WTC11 (cell line): ENCODE data around the gene VSX2. TPM values are rescaled to one million over a fixed set of nuclear protein-coding genes. Genes with fewer than 3 reads are reported as not detected.
A peak's percentile ranks its signal among the peaks of the same experiment; 100 is the strongest.

Source experiments
- ATAC-seq: fragments of 200-7000 bp; cut with Tn5 transposase; 2 replicates; pipeline ENCODE4 v1.10.0; 2021; ENCODE audit warnings: mild to moderate bottlenecking, moderate library complexity
- CTCF ChIA-PET: fragments of 300-600 bp; sonication (Branson Sonifier 250); formaldehyde crosslinking; loops from one replicate; lab custom pipeline; 2021; ENCODE audit warnings: antibody characterized with exemption; lab: Charles Lee
- POLR2A ChIA-PET: fragments of 350-600 bp; sonication (Branson Sonifier 250); formaldehyde crosslinking; loops from one replicate; lab custom pipeline; 2021; ENCODE audit warnings: antibody characterized with exemption; lab: Charles Lee
- DNase-seq: peaks from one replicate; pipeline ENCODE4 v3.0.0; 2021; ENCODE audit warnings: low spot score
- H3K27ac Mint-ChIP-seq: 2 replicates; pipeline ENCODE4 v1.8.0; 2021; ENCODE audit warnings: mixed read lengths
- H3K27me3 Mint-ChIP-seq: 2 replicates; pipeline ENCODE4 v1.8.0; 2021; ENCODE audit warnings: low read depth, mild to moderate bottlenecking, moderate library complexity, mixed read lengths
- H3K36me3 Mint-ChIP-seq: 2 replicates; pipeline ENCODE4 v1.8.0; 2021; ENCODE audit warnings: mixed read lengths
- H3K4me1 Mint-ChIP-seq: 2 replicates; pipeline ENCODE4 v1.8.0; 2022; ENCODE audit warnings: mixed read lengths
- H3K4me3 Mint-ChIP-seq: 2 replicates; pipeline ENCODE4 v1.8.0; 2021; ENCODE audit warnings: mild to moderate bottlenecking, moderate library complexity, mixed read lengths
- H3K9me3 Mint-ChIP-seq: 2 replicates; pipeline ENCODE4 v1.8.0; 2021; ENCODE audit warnings: mixed read lengths
- AR ChIP-seq: fragments of 250-450 bp; sonication (Bioruptor Pico); IDR thresholded peaks from 2 replicates; pipeline ENCODE4 v1.9.0; 2021; ENCODE audit warnings: mild to moderate bottlenecking
- CDX4 ChIP-seq: fragments of 250-450 bp; sonication (Bioruptor Pico); IDR thresholded peaks from 2 replicates; pipeline ENCODE4 v1.9.0; 2021; ENCODE audit warnings: moderate library complexity, mild to moderate bottlenecking, inconsistent platforms, borderline replicate concordance
- CREB1 ChIP-seq: sonication (generic); formaldehyde crosslinking; IDR thresholded peaks from 2 replicates; pipeline ENCODE4 v1.8.0; 2023; ENCODE audit warnings: mild to moderate bottlenecking, missing genetic modification reagents
- E2F1 ChIP-seq: sonication (generic); formaldehyde crosslinking; IDR thresholded peaks from 2 replicates; pipeline ENCODE4 v1.8.0; 2022; ENCODE audit warnings: mild to moderate bottlenecking, missing genetic modification reagents
- FOXJ3 ChIP-seq: sonication (generic); formaldehyde crosslinking; IDR thresholded peaks from 2 replicates; pipeline ENCODE4 v1.9.0; 2021; ENCODE audit warnings: missing genetic modification reagents, mild to moderate bottlenecking, borderline replicate concordance
- GRHL2 ChIP-seq: fragments of 250-450 bp; sonication (Bioruptor Pico); IDR thresholded peaks from 2 replicates; pipeline ENCODE4 v1.8.0; 2022; ENCODE audit warnings: mild to moderate bottlenecking, moderate library complexity; ENCODE audit not compliant: insufficient replicate concordance, severe bottlenecking
- HMGA2 ChIP-seq: fragments of 250-450 bp; sonication (Bioruptor Pico); IDR thresholded peaks from 2 replicates; pipeline ENCODE4 v1.4.0; 2021; ENCODE audit warnings: mild to moderate bottlenecking, moderate library complexity
- JAZF1 ChIP-seq: fragments of 250-450 bp; sonication (Bioruptor Pico); IDR thresholded peaks from 2 replicates; pipeline ENCODE4 v1.9.0; 2021; ENCODE audit warnings: moderate library complexity, mild to moderate bottlenecking, inconsistent platforms
- MLX ChIP-seq: sonication (generic); formaldehyde crosslinking; IDR thresholded peaks from 2 replicates; pipeline ENCODE4 v1.8.1; 2023; ENCODE audit warnings: mild to moderate bottlenecking, missing genetic modification reagents, moderate library complexity
- MYBL2 ChIP-seq: sonication (generic); formaldehyde crosslinking; IDR thresholded peaks from 2 replicates; pipeline ENCODE4 v1.8.1; 2023; ENCODE audit warnings: mild to moderate bottlenecking, moderate library complexity, missing genetic modification reagents
- NFATC4 ChIP-seq: fragments of 250-450 bp; sonication (Bioruptor Pico); IDR thresholded peaks from 2 replicates; pipeline ENCODE4 v1.9.0; 2021; ENCODE audit warnings: mild to moderate bottlenecking
- NR2C2 ChIP-seq: sonication (generic); formaldehyde crosslinking; IDR thresholded peaks from 2 replicates; pipeline ENCODE4 v1.8.0; 2022; ENCODE audit warnings: mild to moderate bottlenecking, missing genetic modification reagents
- TCF7 ChIP-seq: sonication (generic); formaldehyde crosslinking; IDR thresholded peaks from 2 replicates; pipeline ENCODE4 v1.8.0; 2022; ENCODE audit warnings: mild to moderate bottlenecking, low read depth, missing genetic modification reagents, moderate library complexity
- TEAD4 ChIP-seq: sonication (generic); formaldehyde crosslinking; IDR thresholded peaks from 2 replicates; pipeline ENCODE4 v1.8.0; 2022; ENCODE audit warnings: mild to moderate bottlenecking, missing genetic modification reagents
- ZNF121 ChIP-seq: sonication (generic); formaldehyde crosslinking; IDR thresholded peaks from 2 replicates; pipeline ENCODE4 v1.8.0; 2023; ENCODE audit warnings: missing genetic modification reagents
- ZNF138 ChIP-seq: sonication (generic); formaldehyde crosslinking; conservative IDR thresholded peaks from 2 replicates; pipeline ENCODE4 v1.8.1; 2022; ENCODE audit warnings: mild to moderate bottlenecking, moderate library complexity, missing genetic modification reagents
- ZNF219 ChIP-seq: sonication (generic); formaldehyde crosslinking; IDR thresholded peaks from 2 replicates; pipeline ENCODE4 v1.8.0; 2023; ENCODE audit warnings: missing genetic modification reagents, mild to moderate bottlenecking, borderline replicate concordance
- ZNF396 ChIP-seq: fragments of 250-450 bp; sonication (Bioruptor Pico); IDR thresholded peaks from 2 replicates; pipeline ENCODE4 v1.8.0; 2021; ENCODE audit warnings: mild to moderate bottlenecking, moderate library complexity, borderline replicate concordance
- ZNF416 ChIP-seq: fragments of 250-450 bp; sonication (Bioruptor Pico); IDR thresholded peaks from 2 replicates; pipeline ENCODE4 v1.9.0; 2021; ENCODE audit warnings: mild to moderate bottlenecking, inconsistent platforms
- ZNF423 ChIP-seq: fragments of 250-450 bp; sonication (Bioruptor Pico); IDR thresholded peaks from 2 replicates; pipeline ENCODE4 v2.1.2; 2022; ENCODE audit warnings: mild to moderate bottlenecking, moderate library complexity
- ZNF671 ChIP-seq: fragments of 250-450 bp; sonication (Bioruptor Pico); IDR thresholded peaks from 2 replicates; pipeline ENCODE4 v1.8.0; 2021; ENCODE audit warnings: mild to moderate bottlenecking
- total RNA-seq: library from RNA; stranded (reverse); gene quantifications from 3 replicates; pipeline ENCODE4 v1.2.3, GENCODE V29; 2021
- TF ChIP-seq, protein P1 (sequence below): sonication (generic); formaldehyde crosslinking; IDR thresholded peaks from 2 replicates; pipeline ENCODE4 v1.8.0; 2023; ENCODE audit warnings: mild to moderate bottlenecking, missing genetic modification reagents
- TF ChIP-seq, protein P2 (sequence below): sonication (generic); formaldehyde crosslinking; IDR thresholded peaks from 2 replicates; pipeline ENCODE4 v1.8.1; 2022; ENCODE audit warnings: low read depth, missing genetic modification reagents, borderline replicate concordance

VSX2 gene
- total RNA-seq, 1 experiment from 2014 or later = not detected

- TF ChIP-seq, protein P1, sequence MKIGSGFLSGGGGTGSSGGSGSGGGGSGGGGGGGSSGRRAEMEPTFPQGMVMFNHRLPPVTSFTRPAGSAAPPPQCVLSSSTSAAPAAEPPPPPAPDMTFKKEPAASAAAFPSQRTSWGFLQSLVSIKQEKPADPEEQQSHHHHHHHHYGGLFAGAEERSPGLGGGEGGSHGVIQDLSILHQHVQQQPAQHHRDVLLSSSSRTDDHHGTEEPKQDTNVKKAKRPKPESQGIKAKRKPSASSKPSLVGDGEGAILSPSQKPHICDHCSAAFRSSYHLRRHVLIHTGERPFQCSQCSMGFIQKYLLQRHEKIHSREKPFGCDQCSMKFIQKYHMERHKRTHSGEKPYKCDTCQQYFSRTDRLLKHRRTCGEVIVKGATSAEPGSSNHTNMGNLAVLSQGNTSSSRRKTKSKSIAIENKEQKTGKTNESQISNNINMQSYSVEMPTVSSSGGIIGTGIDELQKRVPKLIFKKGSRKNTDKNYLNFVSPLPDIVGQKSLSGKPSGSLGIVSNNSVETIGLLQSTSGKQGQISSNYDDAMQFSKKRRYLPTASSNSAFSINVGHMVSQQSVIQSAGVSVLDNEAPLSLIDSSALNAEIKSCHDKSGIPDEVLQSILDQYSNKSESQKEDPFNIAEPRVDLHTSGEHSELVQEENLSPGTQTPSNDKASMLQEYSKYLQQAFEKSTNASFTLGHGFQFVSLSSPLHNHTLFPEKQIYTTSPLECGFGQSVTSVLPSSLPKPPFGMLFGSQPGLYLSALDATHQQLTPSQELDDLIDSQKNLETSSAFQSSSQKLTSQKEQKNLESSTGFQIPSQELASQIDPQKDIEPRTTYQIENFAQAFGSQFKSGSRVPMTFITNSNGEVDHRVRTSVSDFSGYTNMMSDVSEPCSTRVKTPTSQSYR (CRISPR knock-in tag) = no peak
- no peak for TF ChIP-seq MYBL2 (CRISPR knock-in tag)
- TF ChIP-seq ZNF219 (CRISPR knock-in tag) = no peak
- TF ChIP-seq NR2C2 = no peak
- no peak for TF ChIP-seq JAZF1 (CRISPR knock-in tag)
Observed at GRCh38 chr14:74245292-74245691, 6.0 kb downstream of the VSX2 start (continued).

- Mint-ChIP-seq H3K4me1 (peaks cover 50% of the 10 kb centered on the region), H3K27ac (no peak overlapping the region), H3K4me3 (no peak overlapping the region), H3K27me3 (peaks cover 47% of the 10 kb centered on the region), H3K36me3 (no peaks in the 10 kb centered on the region), H3K9me3 (no peaks in the 10 kb centered on the region)
- ChIA-PET CTCF (interaction anchor here (0.5 to 11.1 kb wide), 6 partner anchors 12 to 233 kb away, joined by 3 to 89 read pairs (median 4); no protein-coding TSS in a partner anchor), POLR2A (interaction anchor here (0.6 kb wide), 1 partner anchor 497 kb away, joined by 5 read pairs; no protein-coding TSS in a partner anchor)
- TF ChIP-seq ZNF138 (CRISPR knock-in tag) (no peak), MLX (CRISPR knock-in tag) (no peak), HMGA2 (CRISPR knock-in tag) (no peak), ZNF121 (CRISPR knock-in tag) (no peak), ZNF416 (no peak), NR2C2 (no peak), ZNF423 (no peak)
- TF ChIP-seq, protein P2, sequence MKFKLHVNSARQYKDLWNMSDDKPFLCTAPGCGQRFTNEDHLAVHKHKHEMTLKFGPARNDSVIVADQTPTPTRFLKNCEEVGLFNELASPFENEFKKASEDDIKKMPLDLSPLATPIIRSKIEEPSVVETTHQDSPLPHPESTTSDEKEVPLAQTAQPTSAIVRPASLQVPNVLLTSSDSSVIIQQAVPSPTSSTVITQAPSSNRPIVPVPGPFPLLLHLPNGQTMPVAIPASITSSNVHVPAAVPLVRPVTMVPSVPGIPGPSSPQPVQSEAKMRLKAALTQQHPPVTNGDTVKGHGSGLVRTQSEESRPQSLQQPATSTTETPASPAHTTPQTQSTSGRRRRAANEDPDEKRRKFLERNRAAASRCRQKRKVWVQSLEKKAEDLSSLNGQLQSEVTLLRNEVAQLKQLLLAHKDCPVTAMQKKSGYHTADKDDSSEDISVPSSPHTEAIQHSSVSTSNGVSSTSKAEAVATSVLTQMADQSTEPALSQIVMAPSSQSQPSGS (CRISPR knock-in tag) = no peak
- peak; percentile 7; the same call in 1 of the 2 replicates for ATAC-seq
- DNase-seq = no peak
Observed at GRCh38 chr14:74246542-74246941, 7.3 kb downstream of the VSX2 start.

DNA sequence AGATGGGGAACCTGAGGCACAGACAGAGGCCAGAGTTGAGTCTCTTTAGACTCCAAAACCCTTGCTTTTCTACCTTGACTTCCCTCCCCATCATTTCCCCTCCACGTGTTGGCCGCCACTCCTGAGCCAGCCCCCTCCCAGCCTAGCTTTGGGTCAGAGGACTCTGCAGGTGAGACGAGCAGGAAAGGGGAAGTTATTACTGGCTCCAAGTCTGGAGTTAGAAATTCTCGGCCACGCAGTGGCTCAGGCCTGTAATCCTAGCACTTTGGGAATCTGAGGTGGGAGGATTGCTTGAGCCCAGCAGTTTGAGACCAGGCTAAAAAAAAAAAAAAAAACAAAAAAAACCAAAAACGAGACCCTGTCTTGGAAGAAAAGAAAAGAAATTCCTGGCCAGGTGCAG lies 8.8 kb downstream of the VSX2 start:
- Mint-ChIP-seq H3K9me3 (no peaks in the 10 kb centered on the region), H3K27me3 (peaks cover 43% of the 10 kb centered on the region), H3K27ac (no peak overlapping the region), H3K4me1 (peaks cover 36% of the 10 kb centered on the region), H3K4me3 (no peak overlapping the region), H3K36me3 (no peaks in the 10 kb centered on the region)
- CTCF ChIA-PET = interaction anchor here (0.8 to 11.1 kb wide), 3 partner anchors 10 to 38 kb away, joined by 4 to 89 read pairs (median 5); no protein-coding TSS in a partner anchor
- POLR2A ChIA-PET = interaction anchor here (0.6 kb wide), 1 partner anchor 55 kb away, joined by 4 read pairs; no protein-coding TSS in a partner anchor
- DNase-seq (no peak), ATAC-seq (no peak)
- TF ChIP-seq AR = no peak
- TF ChIP-seq, protein P2 (CRISPR knock-in tag) = no peak
- no peak for TF ChIP-seq CREB1 (CRISPR knock-in tag)
- TF ChIP-seq TCF7 = no peak
- no peak for TF ChIP-seq ZNF671
- no peak for TF ChIP-seq GRHL2 (CRISPR knock-in tag)
- TF ChIP-seq NR2C2 = no peak
- no peak for TF ChIP-seq TEAD4
- TF ChIP-seq MYBL2 (CRISPR knock-in tag) = no peak
- TF ChIP-seq ZNF121 (CRISPR knock-in tag) = no peak
- no peak for TF ChIP-seq ZNF396 (CRISPR knock-in tag)
- no peak for TF ChIP-seq CDX4 (CRISPR knock-in tag)
- TF ChIP-seq E2F1 (CRISPR knock-in tag) = no peak
- no peak for TF ChIP-seq FOXJ3 (CRISPR knock-in tag)
- no peak for TF ChIP-seq NFATC4 (CRISPR knock-in tag)
